GM18505 (cell line): ENCODE measurements around the gene HOXD1.

ENCODE experiments used
- ATAC-seq: cut with Tn5 transposase; IDR thresholded peaks from one replicate; pipeline ENCODE4 v1.9.1; 2021; ENCODE audit not compliant: unreplicated experiment
- POLR2A ChIP-seq: IDR thresholded peaks from 4 replicates; pipeline ENCODE4 v1.6.1; 2011; ENCODE audit warnings: borderline replicate concordance; ENCODE audit not compliant: insufficient read depth, insufficient read length; ENCODE audit errors: extremely low read depth

HOXD1 gene

DNA sequence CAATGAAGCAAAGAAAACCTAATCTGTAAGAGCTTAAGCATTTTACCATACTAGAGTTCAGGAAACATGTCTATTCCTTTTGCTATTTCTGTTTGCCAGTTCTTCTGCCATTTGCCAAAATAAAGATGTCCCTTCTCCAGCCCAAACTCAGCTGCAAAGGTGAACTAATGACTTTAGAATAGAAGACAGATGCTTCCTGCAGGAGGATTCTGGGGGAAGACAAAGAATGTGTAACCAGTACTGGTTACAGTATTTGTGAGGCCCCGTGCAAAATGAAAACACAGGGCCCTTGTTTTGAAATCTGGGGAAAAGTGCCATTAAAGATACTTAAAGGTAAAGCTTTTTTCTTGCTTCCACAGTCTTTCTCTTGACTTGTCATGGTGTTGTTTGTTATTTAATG is 46.5 kb downstream of the HOXD1 start:
- no peak for ATAC-seq
- TF ChIP-seq POLR2A: no peak

DNA sequence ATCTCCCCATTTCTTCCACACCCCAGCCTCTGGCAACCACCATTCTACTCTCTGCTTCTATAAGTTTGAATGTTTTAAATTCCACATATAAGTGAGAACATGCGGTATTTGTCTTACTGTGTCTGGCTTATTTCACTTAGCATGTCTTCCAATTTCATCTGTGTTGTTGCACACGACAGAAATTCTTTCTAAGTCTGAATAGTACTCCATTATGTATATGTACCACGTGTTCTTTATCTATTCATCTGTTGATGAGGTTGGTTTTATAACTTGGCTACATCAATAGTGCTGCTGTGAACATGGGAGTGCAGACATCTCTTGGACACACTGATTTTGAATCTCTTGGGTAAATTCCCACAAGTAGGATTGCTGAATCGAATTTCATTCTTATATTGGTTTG is 49.0 kb downstream of the HOXD1 start:
- no peak for TF ChIP-seq POLR2A
- no peak for ATAC-seq

DNA sequence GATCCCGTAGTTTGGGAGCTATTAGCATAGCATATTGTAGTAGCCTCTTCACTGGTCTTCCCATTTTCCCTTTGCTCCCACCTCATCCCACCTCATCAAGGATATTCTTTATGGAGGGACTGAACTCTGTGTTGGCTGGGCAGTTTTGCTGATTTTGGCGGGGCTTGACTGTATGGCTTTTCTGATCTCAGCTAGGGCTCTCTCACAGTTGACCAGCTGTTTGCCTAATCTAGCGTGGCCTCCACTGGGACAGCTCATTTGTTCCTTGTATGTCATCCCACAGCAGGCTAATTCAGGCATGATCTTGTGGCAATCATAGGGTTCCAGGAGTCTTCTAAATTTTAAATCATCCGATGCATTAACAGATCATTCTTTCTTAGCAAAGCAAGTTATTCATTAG is 50.6 kb downstream of the HOXD1 start:
- TF ChIP-seq POLR2A: no peak
- no peak for ATAC-seq

DNA sequence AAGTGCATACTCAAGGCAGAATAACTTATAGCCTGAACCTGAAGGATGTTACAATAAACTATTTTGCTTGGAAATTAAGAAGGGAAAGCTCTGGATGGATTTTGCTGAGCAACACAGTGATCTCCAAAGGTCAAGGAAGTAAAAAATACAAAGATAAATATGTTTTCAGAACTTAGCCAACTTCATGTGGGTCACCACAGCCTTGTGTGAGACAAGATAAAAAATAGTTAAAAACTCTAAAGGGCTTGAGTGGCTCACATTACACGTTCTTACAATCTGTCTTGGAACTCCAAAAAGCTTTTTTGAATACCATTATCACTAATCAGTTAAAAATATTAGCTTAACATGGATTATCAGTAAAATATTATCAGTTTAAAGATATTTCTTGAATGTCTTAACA is 51.8 kb downstream of the HOXD1 start:
- no peak for ATAC-seq
- TF ChIP-seq POLR2A: no peak
